Gastroesophageal sphincter (tissue), 3 donors: ENCODE measurements around the gene ADIPOR2.
"Not testable (repeated sequence)": the region's sequence is repeated elsewhere in the genome, so short reads cannot be mapped to it uniquely, and the experiment has no call there.

Source experiments
- EP300 ChIP-seq: sonication (generic); formaldehyde crosslinking; IDR thresholded peaks from one replicate; pipeline ENCODE4 v1.6.1; 2017; ENCODE audit warnings: antibody characterized with exemption, mild to moderate bottlenecking
- TF ChIP-seq, protein P1 (sequence below), 4 experiments: fragments of 200-600 bp in 2 of 4; fragments of 450-650 bp in 2 of 4; sonication (generic) in 1 of 4; IDR thresholded peaks; one replicate each; pipeline ENCODE4 v1.5.1; 2017 to 2019; ENCODE audit warnings: antibody characterized with exemption in 4 of 4, mild to moderate bottlenecking in 2 of 4, moderate library complexity in 2 of 4

DNA sequence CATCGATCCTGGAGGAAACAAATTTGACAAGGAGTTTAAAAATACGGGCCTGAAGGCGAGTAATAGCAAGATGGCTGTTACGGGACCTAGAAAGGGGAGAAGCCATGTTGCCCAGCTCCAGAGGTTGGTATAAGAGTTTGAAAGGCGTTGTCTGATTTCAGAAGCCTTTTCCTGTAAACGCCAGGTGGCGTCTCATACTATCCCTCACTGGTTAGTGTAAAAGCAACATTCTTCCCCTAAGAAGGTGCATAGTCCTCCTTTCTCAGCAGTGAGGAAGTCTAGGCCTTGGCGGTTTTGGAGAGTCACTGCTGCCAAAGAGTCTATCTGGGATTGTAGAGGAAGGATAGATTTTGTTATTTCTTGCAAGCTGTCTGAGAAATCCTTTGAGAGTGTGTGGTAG is 20.0 kb downstream of the ADIPOR2 start:
- TF ChIP-seq, protein P1, sequence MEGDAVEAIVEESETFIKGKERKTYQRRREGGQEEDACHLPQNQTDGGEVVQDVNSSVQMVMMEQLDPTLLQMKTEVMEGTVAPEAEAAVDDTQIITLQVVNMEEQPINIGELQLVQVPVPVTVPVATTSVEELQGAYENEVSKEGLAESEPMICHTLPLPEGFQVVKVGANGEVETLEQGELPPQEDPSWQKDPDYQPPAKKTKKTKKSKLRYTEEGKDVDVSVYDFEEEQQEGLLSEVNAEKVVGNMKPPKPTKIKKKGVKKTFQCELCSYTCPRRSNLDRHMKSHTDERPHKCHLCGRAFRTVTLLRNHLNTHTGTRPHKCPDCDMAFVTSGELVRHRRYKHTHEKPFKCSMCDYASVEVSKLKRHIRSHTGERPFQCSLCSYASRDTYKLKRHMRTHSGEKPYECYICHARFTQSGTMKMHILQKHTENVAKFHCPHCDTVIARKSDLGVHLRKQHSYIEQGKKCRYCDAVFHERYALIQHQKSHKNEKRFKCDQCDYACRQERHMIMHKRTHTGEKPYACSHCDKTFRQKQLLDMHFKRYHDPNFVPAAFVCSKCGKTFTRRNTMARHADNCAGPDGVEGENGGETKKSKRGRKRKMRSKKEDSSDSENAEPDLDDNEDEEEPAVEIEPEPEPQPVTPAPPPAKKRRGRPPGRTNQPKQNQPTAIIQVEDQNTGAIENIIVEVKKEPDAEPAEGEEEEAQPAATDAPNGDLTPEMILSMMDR (IDR thresholded peaks at IDR 0.05): not testable (repeated sequence)
- TF ChIP-seq EP300: not testable (repeated sequence)
